ENCODE results near the gene ERGIC1.
A peak's percentile ranks its signal among the peaks of the same experiment; 100 is the strongest.

Gene ERGIC1

GRCh38 chr5:172984244-172984953 is 150.3 kb downstream of the ERGIC1 start:
- Histone ChIP-seq H3K27me3 (ENCODE audit: control insufficient read depth in 3 of 3, insufficient read depth in 3 of 3, low read depth in 1 of 3, low read length in 3 of 3) (no peaks in the 10 kb centered on the region), H2BK12ac (ENCODE audit: low read length) (no peak overlapping the region), H3K23ac (ENCODE audit: low read depth, low read length, poor library complexity) (no peak overlapping the region), H3K4me2 (ENCODE audit: insufficient read depth, low read length, poor library complexity, severe bottlenecking) (peak overlapping the region; percentile 66), H4K8ac (ENCODE audit: low read depth, low read length) (no peak overlapping the region), H3K18ac (ENCODE audit: low read length) (no peak overlapping the region), H3K9me3 (replicated peaks in 1 of 2; ENCODE audit: control insufficient read depth in 2 of 2, insufficient read depth in 1 of 2, low read depth in 1 of 2, low read length in 2 of 2) (no peaks in the 10 kb centered on the region), H2BK5ac (ENCODE audit: low read length) (no peak overlapping the region), H3K27ac (replicated peaks; ENCODE audit: low read length) (peak overlapping the region; percentile 3), H3K4me3 (ENCODE audit: low read length in 2 of 2) (peak overlapping the region; percentile 83 to 93), H2BK15ac (ENCODE audit: low read length) (no peak overlapping the region), H2AFZ (ENCODE audit: low read length) (peak overlapping the region; percentile 87), H3K4ac (ENCODE audit: low read length) (no peak overlapping the region), H3K36me3 (replicated peaks in 1 of 2; ENCODE audit: control insufficient read depth in 2 of 2, insufficient read depth in 2 of 2, low read length in 2 of 2) (peaks cover 4 to 36% of the 10 kb centered on the region in 2 donors), H3K79me1 (ENCODE audit: low read depth, low read length) (peaks cover 4% of the 10 kb centered on the region), H3K9ac (ENCODE audit: low read depth, low read length, poor library complexity) (peak overlapping the region; percentile 97), H2BK120ac (ENCODE audit: low read depth, low read length) (no peak overlapping the region), H2AK5ac (ENCODE audit: low read depth, low read length) (no peak overlapping the region), H3K14ac (ENCODE audit: low read length) (no peak overlapping the region), H4K91ac (ENCODE audit: low read depth, low read length, poor library complexity) (no peak overlapping the region), H3K4me1 (ENCODE audit: control insufficient read depth in 2 of 2, insufficient read depth in 1 of 2, low read depth in 1 of 2, low read length in 2 of 2) (peaks cover 0 to 2% of the 10 kb centered on the region in 2 donors)
- no CpG with 5 or more reads among the region's 15 CpGs for WGBS, 2 donors (ENCODE audit: extremely low coverage in 2 of 2, insufficient read length in 2 of 2, insufficient replicate concordance in 1 of 2)
- DNase-seq (ENCODE audit: low spot score) = peak; percentile 54

- no peaks in the 10 kb centered on the region for H3K27me3 ChIP-seq (ENCODE audit: control insufficient read depth in 3 of 3, insufficient read depth in 3 of 3, low read depth in 1 of 3, low read length in 3 of 3)
- H4K8ac ChIP-seq (ENCODE audit: low read depth, low read length) = no peak overlapping the region
- no peak for DNase-seq (ENCODE audit: low spot score)
- no peak overlapping the region for H2AFZ ChIP-seq (ENCODE audit: low read length)
- no peak overlapping the region for H3K18ac ChIP-seq (ENCODE audit: low read length)
- no peaks in the 10 kb centered on the region for H3K9me3 ChIP-seq (replicated peaks in 1 of 2; ENCODE audit: control insufficient read depth in 2 of 2, insufficient read depth in 1 of 2, low read depth in 1 of 2, low read length in 2 of 2)
- peaks cover 4% of the 10 kb centered on the region for H3K79me1 ChIP-seq (ENCODE audit: low read depth, low read length)
- no peak overlapping the region for H3K23ac ChIP-seq (ENCODE audit: low read depth, low read length, poor library complexity)
- no peak overlapping the region for H3K4me2 ChIP-seq (ENCODE audit: insufficient read depth, low read length, poor library complexity, severe bottlenecking)
- no peak overlapping the region for H3K9ac ChIP-seq (ENCODE audit: low read depth, low read length, poor library complexity)
- H2BK5ac ChIP-seq (ENCODE audit: low read length) = no peak overlapping the region
- H3K14ac ChIP-seq (ENCODE audit: low read length) = no peak overlapping the region
- peaks cover 4 to 44% of the 10 kb centered on the region in 2 donors for H3K36me3 ChIP-seq (replicated peaks in 1 of 2; ENCODE audit: control insufficient read depth in 2 of 2, insufficient read depth in 2 of 2, low read length in 2 of 2)
- H2AK5ac ChIP-seq (ENCODE audit: low read depth, low read length) = no peak overlapping the region
- no peak overlapping the region for H2BK15ac ChIP-seq (ENCODE audit: low read length)
- no peak overlapping the region for H4K91ac ChIP-seq (ENCODE audit: low read depth, low read length, poor library complexity)
- no peak overlapping the region for H3K4ac ChIP-seq (ENCODE audit: low read length)
- no peak overlapping the region for H3K4me3 ChIP-seq (ENCODE audit: low read length in 2 of 2)
- H2BK120ac ChIP-seq (ENCODE audit: low read depth, low read length) = no peak overlapping the region
- H2BK12ac ChIP-seq (ENCODE audit: low read length) = no peak overlapping the region
- H3K27ac ChIP-seq (replicated peaks; ENCODE audit: low read length) = no peak overlapping the region
- peaks cover 0 to 2% of the 10 kb centered on the region in 2 donors for H3K4me1 ChIP-seq (ENCODE audit: control insufficient read depth in 2 of 2, insufficient read depth in 1 of 2, low read depth in 1 of 2, low read length in 2 of 2)
Measured at GRCh38 chr5:172985596-172985995, 151.5 kb downstream of the ERGIC1 start.

- peaks cover 6 to 63% of the 10 kb centered on the region in 2 donors for H3K36me3 ChIP-seq (replicated peaks in 1 of 2; ENCODE audit: control insufficient read depth in 2 of 2, insufficient read depth in 2 of 2, low read length in 2 of 2)
Measured at GRCh38 chr5:172988276-172988675, 154.2 kb downstream of the ERGIC1 start.

GRCh38 chr5:172990776-172991175 is 156.7 kb downstream of the ERGIC1 start:
- Histone ChIP-seq H3K9me3 (replicated peaks in 1 of 2; ENCODE audit: control insufficient read depth in 2 of 2, insufficient read depth in 1 of 2, low read depth in 1 of 2, low read length in 2 of 2) (no peaks in the 10 kb centered on the region), H2BK5ac (ENCODE audit: low read length) (no peak overlapping the region), H2BK15ac (ENCODE audit: low read length) (no peak overlapping the region), H2BK120ac (ENCODE audit: low read depth, low read length) (no peak overlapping the region), H3K4me2 (ENCODE audit: insufficient read depth, low read length, poor library complexity, severe bottlenecking) (no peak overlapping the region), H3K18ac (ENCODE audit: low read length) (no peak overlapping the region), H3K4ac (ENCODE audit: low read length) (no peak overlapping the region), H3K79me1 (ENCODE audit: low read depth, low read length) (no peaks in the 10 kb centered on the region), H3K27ac (replicated peaks; ENCODE audit: low read length) (no peak overlapping the region), H3K27me3 (ENCODE audit: control insufficient read depth in 3 of 3, insufficient read depth in 3 of 3, low read depth in 1 of 3, low read length in 3 of 3) (no peaks in the 10 kb centered on the region), H4K8ac (ENCODE audit: low read depth, low read length) (no peak overlapping the region), H3K9ac (ENCODE audit: low read depth, low read length, poor library complexity) (no peak overlapping the region), H2AK5ac (ENCODE audit: low read depth, low read length) (no peak overlapping the region), H2AFZ (ENCODE audit: low read length) (no peak overlapping the region), H3K23ac (ENCODE audit: low read depth, low read length, poor library complexity) (no peak overlapping the region), H2BK12ac (ENCODE audit: low read length) (no peak overlapping the region), H3K14ac (ENCODE audit: low read length) (no peak overlapping the region), H4K91ac (ENCODE audit: low read depth, low read length, poor library complexity) (no peak overlapping the region), H3K36me3 (replicated peaks in 1 of 2; ENCODE audit: control insufficient read depth in 2 of 2, insufficient read depth in 2 of 2, low read length in 2 of 2) (peaks cover 9 to 82% of the 10 kb centered on the region in 2 donors), H3K4me1 (ENCODE audit: control insufficient read depth in 2 of 2, insufficient read depth in 1 of 2, low read depth in 1 of 2, low read length in 2 of 2) (no peaks in the 10 kb centered on the region), H3K4me3 (ENCODE audit: low read length in 2 of 2) (no peak overlapping the region)
- no peak for DNase-seq (ENCODE audit: low spot score)
- WGBS, 2 donors (ENCODE audit: extremely low coverage in 2 of 2, insufficient read length in 2 of 2, insufficient replicate concordance in 1 of 2) = no CpG with 5 or more reads among the region's 8 CpGs

More at GRCh38 chr5:172988276-172988675, 154.2 kb downstream of the ERGIC1 start:
- DNase-seq (ENCODE audit: low spot score) = no peak
- Histone ChIP-seq H2BK120ac (ENCODE audit: low read depth, low read length) (no peak overlapping the region), H2AFZ (ENCODE audit: low read length) (no peak overlapping the region), H2BK15ac (ENCODE audit: low read length) (no peak overlapping the region), H3K27me3 (ENCODE audit: control insufficient read depth in 3 of 3, insufficient read depth in 3 of 3, low read depth in 1 of 3, low read length in 3 of 3) (no peaks in the 10 kb centered on the region), H3K4me2 (ENCODE audit: insufficient read depth, low read length, poor library complexity, severe bottlenecking) (no peak overlapping the region), H4K8ac (ENCODE audit: low read depth, low read length) (no peak overlapping the region), H3K18ac (ENCODE audit: low read length) (no peak overlapping the region), H3K4ac (ENCODE audit: low read length) (no peak overlapping the region), H2BK12ac (ENCODE audit: low read length) (no peak overlapping the region), H2BK5ac (ENCODE audit: low read length) (no peak overlapping the region), H3K9me3 (replicated peaks in 1 of 2; ENCODE audit: control insufficient read depth in 2 of 2, insufficient read depth in 1 of 2, low read depth in 1 of 2, low read length in 2 of 2) (no peaks in the 10 kb centered on the region), H3K9ac (ENCODE audit: low read depth, low read length, poor library complexity) (no peak overlapping the region), H3K27ac (replicated peaks; ENCODE audit: low read length) (no peak overlapping the region), H2AK5ac (ENCODE audit: low read depth, low read length) (no peak overlapping the region), H3K79me1 (ENCODE audit: low read depth, low read length) (peaks cover 4% of the 10 kb centered on the region), H3K4me1 (ENCODE audit: control insufficient read depth in 2 of 2, insufficient read depth in 1 of 2, low read depth in 1 of 2, low read length in 2 of 2) (peaks cover 0 to 1% of the 10 kb centered on the region in 2 donors), H3K4me3 (ENCODE audit: low read length in 2 of 2) (no peak overlapping the region), H4K91ac (ENCODE audit: low read depth, low read length, poor library complexity) (no peak overlapping the region), H3K14ac (ENCODE audit: low read length) (no peak overlapping the region), H3K23ac (ENCODE audit: low read depth, low read length, poor library complexity) (no peak overlapping the region)
- WGBS, 2 donors (ENCODE audit: extremely low coverage in 2 of 2, insufficient read length in 2 of 2, insufficient replicate concordance in 1 of 2) = no CpG with 5 or more reads among the region's 3 CpGs
